ENCODE measurements around the gene SPARCL1. TPM values are rescaled to one million over a fixed set of nuclear protein-coding genes. Genes with fewer than 3 reads are reported as not detected.

SPARCL1 gene
- total RNA-seq, 4 donors from 2014 or later, result 225 to 357 (median 273) TPM

GRCh38 chr4:87551361-87551760 is 22.2 kb upstream of the SPARCL1 start:
- TF ChIP-seq POLR2A (IDR thresholded peaks at IDR 0.05) (no peak), CTCF (IDR thresholded peaks at IDR 0.05 in 4 of 5, conservative IDR thresholded peaks at IDR 0.05 in 1 of 5) (no peak)
- in situ Hi-C loops (cut with MboI; ENCODE audit: low sequenced_read_pairs in 4 of 4), result loop anchor here in 1 of 4 donors (25.0 kb wide), 1 partner anchor 286 kb away; the partner anchor contains the start of gene MEPE
- DNase-seq (no peak), ATAC-seq (no peak)
- H3K36me3 ChIP-seq, result no peaks in the 10 kb centered on the region
- no peaks in the 10 kb centered on the region for H3K9me3 ChIP-seq
- H3K4me1 ChIP-seq, result no peaks in the 10 kb centered on the region
- no peaks in the 10 kb centered on the region for H3K27me3 ChIP-seq
- intact Hi-C loops (cut with DNase I; ENCODE audit: low total_unique reads), result no loop called here
- H3K27ac ChIP-seq, result no peak overlapping the region
- no peak overlapping the region for H3K4me3 ChIP-seq

- Histone ChIP-seq H3K36me3 (no peaks in the 10 kb centered on the region), H3K4me3 (no peak overlapping the region), H3K9me3 (no peaks in the 10 kb centered on the region), H3K4me1 (peaks cover 0 to 6% of the 10 kb centered on the region in 2 donors), H3K27ac (no peak overlapping the region), H3K27me3 (no peaks in the 10 kb centered on the region)
- TF ChIP-seq CTCF (IDR thresholded peaks at IDR 0.05 in 4 of 5, conservative IDR thresholded peaks at IDR 0.05 in 1 of 5), result no peak
- no peak for DNase-seq
- no peak for ATAC-seq
- intact Hi-C loops (cut with DNase I; ENCODE audit: low total_unique reads), result no loop called here
- in situ Hi-C loops (cut with MboI; ENCODE audit: low sequenced_read_pairs in 4 of 4), result loop anchor here in 2 of 4 donors (10.0 to 25.0 kb wide), 2 partner anchors 298 to 465 kb away; partner anchors contain the start of gene PKD2 (in 1 of the 2)
Measured at GRCh38 chr4:87547016-87547708, 18.0 kb upstream of the SPARCL1 start.

GRCh38 chr4:87545052-87545451 is 15.9 kb upstream of the SPARCL1 start:
- DNase-seq (no peak), ATAC-seq (no peak)
- in situ Hi-C loops (cut with MboI; ENCODE audit: low sequenced_read_pairs in 4 of 4), result loop anchor here in 2 of 4 donors (10.0 to 25.0 kb wide), 2 partner anchors 300 to 467 kb away; partner anchors contain the start of gene PKD2 (in 1 of the 2)
- TF ChIP-seq CTCF (IDR thresholded peaks at IDR 0.05 in 4 of 5, conservative IDR thresholded peaks at IDR 0.05 in 1 of 5) (no peak), POLR2A (IDR thresholded peaks at IDR 0.05) (no peak)
- H3K27me3 ChIP-seq, result no peaks in the 10 kb centered on the region
- H3K27ac ChIP-seq, result no peak overlapping the region
- no peaks in the 10 kb centered on the region for H3K36me3 ChIP-seq
- H3K4me1 ChIP-seq, result peaks cover 4 to 8% of the 10 kb centered on the region in 2 donors
- intact Hi-C loops (cut with DNase I; ENCODE audit: low total_unique reads), result no loop called here
- H3K4me3 ChIP-seq, result no peak overlapping the region
- H3K9me3 ChIP-seq, result no peaks in the 10 kb centered on the region

GRCh38 chr4:87543835-87544461 is 14.8 kb upstream of the SPARCL1 start:
- ATAC-seq (peak; percentile 39 to 55), DNase-seq (no peak)
- H3K27ac ChIP-seq, result peak overlapping the region in 1 of 4 donors; percentile 52
- in situ Hi-C loops (cut with MboI; ENCODE audit: low sequenced_read_pairs in 4 of 4), result loop anchor here in 2 of 4 donors (10.0 to 25.0 kb wide), 2 partner anchors 301 to 468 kb away; partner anchors contain the start of gene PKD2 (in 1 of the 2)
- no peak overlapping the region for H3K4me3 ChIP-seq
- no peaks in the 10 kb centered on the region for H3K27me3 ChIP-seq
- TF ChIP-seq POLR2A (IDR thresholded peaks at IDR 0.05) (no peak), CTCF (IDR thresholded peaks at IDR 0.05 in 4 of 5, conservative IDR thresholded peaks at IDR 0.05 in 1 of 5) (peak in 4 of 5 experiments; percentile 14 to 57 (median 36))
- no peaks in the 10 kb centered on the region for H3K36me3 ChIP-seq
- peaks cover 4 to 8% of the 10 kb centered on the region in 2 donors for H3K4me1 ChIP-seq
- intact Hi-C loops (cut with DNase I; ENCODE audit: low total_unique reads), result loop anchor here (5.0 kb wide), 2 partner anchors 133 to 303 kb away; no protein-coding TSS in a partner anchor
- H3K9me3 ChIP-seq, result no peaks in the 10 kb centered on the region
